ENCODE measurements around the gene SPATS1.

SPATS1 gene, protein sequence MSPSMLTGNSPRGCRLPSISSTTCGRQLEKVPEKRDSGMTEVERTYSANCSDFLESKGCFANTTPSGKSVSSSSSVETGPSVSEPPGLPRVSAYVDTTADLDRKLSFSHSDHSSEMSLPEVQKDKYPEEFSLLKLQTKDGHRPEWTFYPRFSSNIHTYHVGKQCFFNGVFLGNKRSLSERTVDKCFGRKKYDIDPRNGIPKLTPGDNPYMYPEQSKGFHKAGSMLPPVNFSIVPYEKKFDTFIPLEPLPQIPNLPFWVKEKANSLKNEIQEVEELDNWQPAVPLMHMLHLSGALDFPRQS

GRCh38 chr6:44342489-44342888 lies at the start of gene SPATS1:
Gene SPATS1, plus strand, starts transcription at chr6:44342650. Its CDS starts 446 bp downstream, at chr6:44343096.
- no peak within 1 kb of the TSS for H3K4me3 ChIP-seq (ENCODE audit: low read depth, low read length)
- TF ChIP-seq, protein P1, sequence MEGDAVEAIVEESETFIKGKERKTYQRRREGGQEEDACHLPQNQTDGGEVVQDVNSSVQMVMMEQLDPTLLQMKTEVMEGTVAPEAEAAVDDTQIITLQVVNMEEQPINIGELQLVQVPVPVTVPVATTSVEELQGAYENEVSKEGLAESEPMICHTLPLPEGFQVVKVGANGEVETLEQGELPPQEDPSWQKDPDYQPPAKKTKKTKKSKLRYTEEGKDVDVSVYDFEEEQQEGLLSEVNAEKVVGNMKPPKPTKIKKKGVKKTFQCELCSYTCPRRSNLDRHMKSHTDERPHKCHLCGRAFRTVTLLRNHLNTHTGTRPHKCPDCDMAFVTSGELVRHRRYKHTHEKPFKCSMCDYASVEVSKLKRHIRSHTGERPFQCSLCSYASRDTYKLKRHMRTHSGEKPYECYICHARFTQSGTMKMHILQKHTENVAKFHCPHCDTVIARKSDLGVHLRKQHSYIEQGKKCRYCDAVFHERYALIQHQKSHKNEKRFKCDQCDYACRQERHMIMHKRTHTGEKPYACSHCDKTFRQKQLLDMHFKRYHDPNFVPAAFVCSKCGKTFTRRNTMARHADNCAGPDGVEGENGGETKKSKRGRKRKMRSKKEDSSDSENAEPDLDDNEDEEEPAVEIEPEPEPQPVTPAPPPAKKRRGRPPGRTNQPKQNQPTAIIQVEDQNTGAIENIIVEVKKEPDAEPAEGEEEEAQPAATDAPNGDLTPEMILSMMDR (IDR thresholded peaks at IDR 0.05; ENCODE audit: control insufficient read depth, extremely low read depth, insufficient read depth), result no peak
- no peak for DNase-seq (ENCODE audit: low read depth)

DNA sequence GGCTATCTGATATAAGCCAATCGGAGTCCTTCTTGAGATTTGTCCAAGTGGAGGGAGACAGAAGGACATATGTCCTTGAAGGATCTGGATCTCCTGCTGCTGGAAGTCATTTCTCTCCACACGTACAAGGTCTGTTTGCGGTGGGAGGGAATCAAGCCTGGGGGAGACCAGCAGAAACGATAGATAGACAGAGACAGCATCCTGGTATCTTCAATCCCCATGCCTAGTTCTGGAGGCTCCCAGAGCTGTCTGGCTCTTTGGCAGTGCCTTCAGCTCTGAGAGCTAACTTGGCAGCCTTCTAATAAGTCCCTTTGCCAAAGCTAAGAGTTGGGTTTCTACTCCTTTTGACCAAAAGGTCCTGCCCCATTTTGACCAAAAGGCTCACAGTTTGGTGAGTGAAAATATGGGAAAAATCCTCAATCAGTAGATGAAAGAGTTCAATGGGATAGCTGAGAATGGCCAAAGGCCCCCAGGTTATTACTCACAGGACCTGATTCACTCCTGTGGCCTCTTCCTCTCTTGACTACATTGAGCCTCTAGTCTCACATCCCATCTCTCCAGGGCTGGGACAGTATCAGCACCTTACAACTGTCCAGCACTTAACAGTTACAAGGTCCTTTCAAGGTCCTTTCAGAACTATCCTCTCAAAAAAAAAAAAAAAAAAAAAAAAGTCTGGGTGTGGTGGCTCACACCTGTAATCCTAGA lies 49.6 kb upstream of the SPATS1 start:
- no peak for DNase-seq (ENCODE audit: low read depth)
- TF ChIP-seq, protein P1 (IDR thresholded peaks at IDR 0.05; ENCODE audit: control insufficient read depth, extremely low read depth, insufficient read depth), result no peak
- H3K4me3 ChIP-seq (ENCODE audit: low read depth, low read length), result no peak overlapping the region

DNA sequence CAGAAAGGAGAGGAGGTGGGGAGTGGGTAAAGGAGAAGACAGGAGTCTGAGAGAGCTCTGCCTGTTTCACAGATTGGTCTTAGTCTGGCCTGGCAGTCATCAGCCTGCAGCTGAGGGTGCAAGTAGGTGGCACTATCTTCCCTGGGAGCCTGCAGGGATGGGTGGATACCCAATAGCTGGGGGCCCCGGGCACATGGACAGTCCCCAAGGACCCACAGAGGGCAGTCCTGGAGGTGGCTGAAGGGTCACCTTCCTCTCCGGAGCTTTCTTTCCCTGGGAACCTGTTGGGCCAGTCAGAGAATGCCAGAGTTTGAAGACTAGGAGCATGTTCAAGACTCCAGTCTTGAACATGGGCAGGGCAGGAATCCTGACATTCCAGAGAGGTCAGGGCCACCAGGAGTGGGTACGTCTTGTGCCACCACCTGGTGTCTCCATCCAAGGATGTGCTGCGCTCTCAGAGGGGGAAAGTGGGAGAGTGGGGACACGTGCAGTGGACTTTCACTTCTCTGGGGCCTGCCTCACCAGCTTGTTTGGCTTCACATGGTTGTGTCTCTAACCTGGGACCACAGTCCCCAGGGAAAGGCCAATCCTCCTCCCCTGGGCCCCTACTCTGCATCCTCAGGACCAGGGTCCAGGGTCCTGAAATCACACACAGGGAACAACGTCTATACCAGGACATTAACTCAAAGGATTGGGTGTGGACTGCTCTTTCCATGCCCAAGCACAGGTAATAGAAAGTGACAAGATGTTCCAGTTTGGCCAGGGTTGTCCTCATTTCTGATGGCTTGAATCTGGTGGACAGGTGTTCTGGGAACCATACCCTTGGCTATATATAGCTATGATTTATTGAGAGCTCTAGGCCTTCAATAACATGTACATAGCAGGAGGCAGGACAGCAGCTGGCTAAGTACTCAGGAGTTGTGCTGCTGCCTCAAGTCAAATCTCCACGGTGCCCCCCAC lies 47.3 kb upstream of the SPATS1 start:
- TF ChIP-seq, protein P1 (IDR thresholded peaks at IDR 0.05; ENCODE audit: control insufficient read depth, extremely low read depth, insufficient read depth), result no peak
- H3K4me3 ChIP-seq (ENCODE audit: low read depth, low read length), result no peak overlapping the region
- DNase-seq (ENCODE audit: low read depth), result no peak

DNA sequence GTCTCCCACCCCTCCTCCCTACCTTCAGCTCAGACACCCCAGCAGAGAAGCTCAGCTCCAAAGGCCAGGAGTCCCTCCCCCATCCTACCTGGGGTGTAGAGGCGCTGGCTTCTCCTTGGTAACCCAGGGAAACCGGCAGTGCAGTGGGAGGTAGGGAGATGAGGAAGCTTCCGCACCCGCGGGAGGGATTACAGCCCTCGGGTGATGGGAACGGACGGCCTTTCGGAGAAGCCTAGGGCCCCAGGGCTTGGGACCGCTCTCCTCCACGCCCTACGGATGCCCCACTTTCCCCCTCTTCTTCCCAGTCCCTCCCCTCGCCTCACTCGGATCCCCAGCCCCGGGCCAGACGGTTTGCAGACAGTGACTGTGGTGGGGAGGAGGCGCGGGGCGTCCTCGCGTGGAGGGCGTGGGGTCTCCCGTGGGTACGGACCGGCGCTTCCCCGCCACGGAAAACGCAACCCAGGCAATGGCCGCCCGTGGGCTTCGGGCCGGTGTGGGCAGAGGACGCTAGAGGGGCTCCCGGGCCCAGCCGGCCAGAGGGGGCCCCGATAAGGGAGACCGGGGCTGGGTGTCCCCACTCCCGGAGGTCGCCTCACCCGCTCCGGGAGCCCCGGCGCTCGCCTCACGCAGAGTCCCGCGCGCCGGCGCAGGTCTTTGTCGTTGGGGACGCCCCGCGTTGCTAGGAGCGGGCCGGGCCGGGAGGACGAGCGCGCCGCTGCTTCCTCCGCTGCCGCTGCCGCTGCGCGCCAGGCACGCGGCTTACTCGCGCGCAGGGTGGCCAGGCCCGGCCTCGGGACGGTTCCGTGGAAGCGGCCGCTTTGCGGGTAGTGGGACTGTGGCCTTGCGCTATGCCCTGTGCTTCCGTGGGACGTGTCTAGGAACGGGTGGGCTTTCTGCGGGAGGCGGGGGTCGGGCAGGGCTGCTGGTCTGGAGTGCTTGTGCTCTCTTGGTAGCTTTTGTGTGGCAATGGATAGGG lies 45.1 kb upstream of the SPATS1 start:
- no peak for DNase-seq (ENCODE audit: low read depth)
- H3K4me3 ChIP-seq (ENCODE audit: low read depth, low read length), result peak overlapping the region; percentile 45
- TF ChIP-seq, protein P1 (IDR thresholded peaks at IDR 0.05; ENCODE audit: control insufficient read depth, extremely low read depth, insufficient read depth), result no peak

DNA sequence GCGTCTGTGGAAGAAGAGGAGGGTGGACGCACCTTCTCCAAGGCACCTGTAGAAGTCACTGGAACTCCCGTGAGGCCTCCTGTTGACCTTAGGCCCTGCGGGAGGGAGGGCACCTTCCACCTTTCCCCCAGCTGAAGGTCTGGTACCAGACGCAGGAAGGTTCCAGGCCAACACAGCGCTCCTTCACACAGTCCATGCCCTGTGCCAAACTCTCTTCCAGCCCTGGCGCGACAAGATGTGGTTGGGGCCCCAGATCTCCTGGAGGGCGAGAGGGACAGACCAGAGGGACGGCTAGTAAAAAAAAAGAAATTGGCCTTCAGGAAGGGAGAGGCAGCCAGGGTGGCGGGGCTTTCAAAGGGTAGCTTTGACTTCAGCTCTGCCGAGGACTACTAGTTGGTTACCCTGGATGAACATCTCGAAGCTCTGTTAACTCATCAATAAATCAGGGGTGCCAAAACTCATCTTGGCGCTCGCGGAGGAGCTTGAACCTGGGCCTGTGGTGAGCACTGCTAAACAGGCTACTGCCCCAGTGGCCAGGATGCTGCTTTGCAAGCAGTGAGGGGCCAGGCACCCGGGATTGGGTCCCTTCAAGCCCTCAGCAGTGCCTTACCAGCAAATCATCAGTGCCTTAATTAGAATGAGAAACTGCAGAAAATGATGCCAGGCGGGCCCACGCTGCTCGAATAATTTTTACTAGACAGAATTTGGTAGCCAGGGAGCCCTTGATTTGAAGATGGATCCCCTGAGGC lies 44.2 kb upstream of the SPATS1 start:
- TF ChIP-seq, protein P1 (IDR thresholded peaks at IDR 0.05; ENCODE audit: control insufficient read depth, extremely low read depth, insufficient read depth), result no peak
- DNase-seq (ENCODE audit: low read depth), result no peak
- H3K4me3 ChIP-seq (ENCODE audit: low read depth, low read length), result peak overlapping the region; percentile 45

Data from LNCaP clone FGC (cell line).